Activated CD4-positive, alpha-beta T cell treated with anti-CD3 and anti-CD28 coated beads, Interleukin-2, Interleukin-6, amounts not matched to agents 100 ng/mL and 50 ng/mL, durations not matched to agents 16 hours and 8 hours (primary cell): ENCODE measurements around the gene MRPL27.
A peak's percentile ranks its signal among the peaks of the same experiment; 100 is the strongest.

Experiments
- DNase-seq: peaks from one replicate; pipeline ENCODE4 v3.0.0-alpha.2; 2020

Gene MRPL27

DNA sequence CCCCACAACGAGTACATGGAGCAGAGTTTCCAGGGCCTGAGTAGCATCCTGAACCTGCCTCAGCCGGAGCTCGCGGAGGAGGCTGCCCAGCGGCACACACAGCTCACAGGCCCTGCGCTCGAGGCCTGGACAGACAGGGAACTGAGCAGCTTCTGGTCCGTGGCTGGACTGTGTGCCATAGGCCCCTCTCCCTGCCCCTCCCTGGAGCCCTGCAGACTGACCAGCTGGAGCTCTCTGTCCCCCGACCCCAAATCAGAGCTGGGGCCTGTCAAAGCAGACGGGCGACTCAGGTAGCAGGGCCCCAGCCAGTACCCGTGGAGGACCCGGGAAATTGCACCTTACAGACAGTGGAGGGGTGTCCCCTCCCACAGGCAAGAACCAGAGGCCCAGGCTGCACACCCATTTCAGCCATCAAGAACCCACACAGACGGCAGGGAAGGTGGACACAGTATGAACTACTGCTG is 13.0 kb downstream of the MRPL27 start:
- DNase-seq, result no peak

DNA sequence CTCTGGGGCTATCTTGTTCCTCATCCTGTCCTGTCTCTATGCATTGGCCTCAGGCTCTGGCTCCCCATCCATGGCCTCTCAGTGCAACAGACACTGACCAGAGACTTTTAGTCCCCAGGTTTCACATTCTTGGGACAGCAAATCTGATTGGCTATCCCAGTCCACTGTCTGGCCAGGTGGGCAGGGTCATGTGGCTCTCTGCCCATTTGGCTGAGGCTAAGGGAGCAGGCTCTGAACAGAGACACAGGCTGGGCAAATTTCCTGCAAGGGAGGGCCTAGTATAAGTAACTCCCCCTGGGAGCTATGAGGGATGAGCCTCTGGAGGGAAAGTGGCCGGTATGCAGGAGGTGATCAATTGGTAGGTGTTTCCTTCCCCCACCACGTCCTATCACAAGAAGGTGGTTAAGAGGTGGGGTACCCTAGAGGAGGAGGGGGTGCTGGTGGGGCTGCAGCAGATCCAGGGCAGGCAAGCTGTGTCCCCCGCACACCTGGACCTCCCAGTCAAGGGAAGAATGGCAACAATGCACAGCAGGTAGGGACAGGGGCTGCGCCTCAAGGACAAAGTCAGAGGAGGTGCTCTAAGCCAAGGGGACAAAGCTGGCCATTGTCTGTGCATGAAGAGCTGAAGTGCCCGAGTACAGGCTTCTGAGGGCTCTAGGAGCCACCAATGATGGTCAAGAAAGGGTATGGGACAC is 13.8 kb downstream of the MRPL27 start:
- no peak for DNase-seq

DNA sequence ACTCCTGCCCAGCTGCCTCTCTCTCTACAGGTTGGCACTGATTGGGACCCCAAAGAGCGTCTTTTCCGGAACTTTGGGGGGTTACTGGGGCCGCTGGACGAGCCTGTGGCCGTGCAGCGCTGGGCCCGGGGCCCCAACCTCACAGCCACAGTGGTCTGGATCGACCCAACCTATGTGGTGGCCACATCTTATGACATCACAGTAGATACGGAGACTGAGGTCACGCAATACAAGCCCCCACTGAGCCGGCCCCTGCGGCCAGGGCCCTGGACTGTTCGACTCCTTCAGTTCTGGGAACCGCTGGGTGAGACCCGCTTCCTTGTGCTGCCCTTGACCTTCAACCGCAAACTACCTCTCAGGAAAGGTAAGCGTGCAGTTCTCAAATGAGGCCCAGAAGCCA is 14.8 kb downstream of the MRPL27 start:
- no peak for DNase-seq

DNA sequence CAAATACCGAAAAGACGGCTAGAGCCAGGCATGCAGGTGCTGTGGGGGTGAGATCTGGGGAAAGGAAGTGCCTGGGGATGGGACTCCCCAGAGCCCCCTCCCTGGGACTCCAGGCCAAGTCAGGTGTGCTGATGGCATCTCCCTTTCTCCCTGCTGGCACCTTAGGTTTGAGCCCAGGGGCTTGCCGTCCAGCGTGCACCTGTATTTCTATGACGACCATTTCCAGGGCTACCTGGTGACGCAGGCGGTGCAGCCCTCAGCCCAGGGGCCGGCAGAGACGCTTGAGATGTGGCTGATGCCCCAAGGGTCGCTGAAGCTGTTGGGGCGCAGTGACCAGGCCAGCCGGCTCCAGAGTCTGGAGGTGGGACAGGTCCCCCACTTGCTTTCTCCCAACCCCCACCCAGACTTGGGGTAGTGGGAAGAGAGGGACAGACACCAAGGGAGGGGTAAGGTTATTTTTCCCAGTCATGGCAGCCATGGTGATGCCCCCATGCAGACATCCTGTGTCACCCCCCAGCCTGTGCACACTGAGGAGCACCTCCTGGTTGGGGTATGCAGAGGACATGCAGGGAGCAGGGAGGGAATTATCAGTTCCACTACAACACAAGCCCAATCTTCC is 16.0 kb downstream of the MRPL27 start:
- DNase-seq, result no peak

DNA sequence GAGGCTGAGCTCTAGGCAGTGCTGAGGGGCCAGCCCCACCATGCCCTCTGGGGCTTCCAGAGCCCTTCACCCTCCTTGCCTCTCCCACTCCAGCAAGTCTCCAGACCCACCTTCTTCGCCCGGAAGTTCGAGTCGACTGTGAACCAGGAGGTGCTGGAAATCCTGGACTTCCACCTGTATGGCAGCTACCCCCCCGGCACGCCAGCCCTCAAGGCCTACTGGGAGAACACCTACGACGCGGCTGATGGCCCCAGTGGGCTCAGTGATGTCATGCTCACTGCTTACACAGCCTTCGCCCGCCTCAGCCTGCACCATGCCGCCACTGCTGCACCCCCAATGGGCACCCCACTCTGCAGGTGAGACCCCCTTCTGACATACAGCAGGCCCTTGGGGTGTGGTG is 16.6 kb downstream of the MRPL27 start:
- no peak for DNase-seq

DNA sequence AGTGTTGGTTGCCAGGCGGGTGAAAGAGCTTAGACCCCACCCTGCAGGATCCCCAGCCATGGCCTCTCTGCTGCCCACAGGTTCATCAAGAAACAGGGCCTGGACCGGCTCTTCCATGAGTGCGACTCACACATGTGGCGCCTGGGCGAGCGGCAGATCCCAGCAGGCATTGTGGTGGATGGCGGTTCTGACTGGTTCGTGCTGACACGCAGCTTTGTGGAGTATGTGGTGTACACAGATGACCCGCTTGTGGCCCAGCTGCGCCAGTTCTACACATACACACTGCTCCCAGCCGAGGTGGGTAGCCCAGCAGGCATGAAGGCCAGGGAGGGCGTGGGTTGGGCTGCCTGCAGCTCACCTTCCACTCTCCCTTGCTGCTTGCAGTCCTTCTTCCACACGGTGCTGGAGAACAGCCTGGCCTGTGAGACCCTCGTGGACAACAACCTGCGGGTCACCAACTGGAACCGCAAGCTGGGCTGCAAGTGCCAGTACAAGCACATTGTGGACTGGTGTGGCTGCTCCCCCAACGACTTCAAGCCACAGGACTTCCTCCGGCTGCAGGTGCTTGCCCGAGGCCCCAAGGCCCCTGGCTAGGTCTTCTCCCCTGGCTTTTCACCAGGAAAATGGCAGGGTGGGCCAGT is 17.2 kb downstream of the MRPL27 start:
- DNase-seq, result no peak

DNA sequence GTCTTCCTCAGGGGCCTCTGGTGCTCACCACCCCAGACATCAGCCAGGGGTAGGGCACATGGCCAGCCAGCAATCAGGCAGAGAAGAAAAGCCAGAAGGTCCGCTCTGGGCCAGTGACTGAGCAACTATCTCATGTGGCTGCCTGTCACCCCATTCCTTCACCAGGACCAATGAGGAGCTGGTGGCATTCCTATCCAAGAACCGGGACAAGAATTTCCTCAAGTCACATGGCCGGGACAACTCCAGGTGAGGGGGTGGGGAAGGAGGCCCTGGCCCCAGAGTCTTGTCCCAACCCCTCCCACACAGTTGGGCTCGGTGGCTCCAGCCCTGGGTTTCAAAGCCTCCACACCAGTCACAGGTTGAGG is 17.7 kb downstream of the MRPL27 start:
- DNase-seq, result no peak

DNA sequence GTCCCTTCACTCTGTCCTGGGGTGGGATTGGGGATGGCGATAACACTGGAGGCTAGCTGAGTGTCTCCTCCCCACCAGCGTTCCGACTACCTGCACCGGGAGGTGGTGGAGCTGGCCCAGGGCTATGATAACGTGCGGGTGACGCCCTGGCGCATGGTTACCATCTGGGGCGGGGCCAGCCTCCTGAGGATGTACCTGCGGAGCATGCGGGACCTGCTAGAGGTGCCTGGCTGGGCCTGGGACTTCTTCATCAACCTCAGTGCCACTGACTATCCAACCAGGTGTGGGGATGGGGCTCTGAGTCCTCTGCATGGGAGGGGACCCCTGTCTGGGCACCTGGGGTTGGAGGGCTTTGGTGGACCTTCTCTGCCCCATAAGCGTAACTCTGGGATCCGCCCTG is 18.2 kb downstream of the MRPL27 start:
- no peak for DNase-seq

DNA sequence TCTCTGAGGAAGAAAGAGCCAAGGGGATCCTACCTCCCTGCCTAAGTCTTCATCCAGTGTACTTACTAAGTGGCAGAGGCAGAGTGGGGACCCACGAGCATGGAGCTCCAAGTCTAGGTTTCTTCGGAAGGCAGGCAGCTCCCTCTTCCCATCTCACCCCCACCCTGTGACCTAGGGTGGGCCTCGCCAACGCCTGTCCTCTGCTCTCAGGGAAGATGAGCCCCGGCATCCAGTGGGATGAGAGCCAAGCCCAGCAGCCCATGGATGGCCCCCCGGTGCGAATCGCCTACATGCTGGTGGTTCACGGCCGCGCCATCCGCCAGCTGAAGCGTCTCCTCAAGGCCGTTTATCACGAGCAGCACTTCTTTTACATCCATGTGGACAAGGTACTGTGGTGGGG is 18.8 kb downstream of the MRPL27 start:
- DNase-seq, result no peak

DNA sequence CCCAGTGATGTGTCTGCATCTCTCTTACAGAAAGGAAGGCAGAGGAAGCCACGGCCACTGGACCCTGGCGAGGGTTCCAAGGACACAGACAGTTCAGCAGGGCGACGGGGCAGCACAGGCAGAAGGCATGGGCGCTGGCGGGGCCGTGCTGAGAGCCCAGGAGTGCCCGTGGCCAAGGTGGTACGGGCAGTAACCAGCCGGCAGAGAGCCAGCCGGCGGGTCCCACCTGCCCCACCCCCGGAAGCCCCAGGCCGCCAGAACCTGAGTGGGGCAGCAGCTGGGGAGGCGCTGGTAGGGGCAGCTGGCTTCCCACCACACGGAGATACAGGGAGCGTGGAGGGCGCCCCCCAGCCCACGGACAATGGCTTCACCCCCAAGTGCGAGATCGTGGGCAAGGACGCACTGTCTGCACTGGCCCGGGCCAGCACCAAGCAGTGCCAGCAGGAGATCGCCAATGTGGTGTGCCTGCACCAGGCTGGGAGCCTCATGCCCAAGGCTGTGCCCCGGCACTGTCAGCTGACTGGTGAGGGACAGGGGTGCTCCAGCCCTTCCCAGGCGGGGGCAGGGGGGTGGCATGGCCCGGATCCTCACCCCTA is 19.3 kb downstream of the MRPL27 start:
- DNase-seq, result no peak

DNA sequence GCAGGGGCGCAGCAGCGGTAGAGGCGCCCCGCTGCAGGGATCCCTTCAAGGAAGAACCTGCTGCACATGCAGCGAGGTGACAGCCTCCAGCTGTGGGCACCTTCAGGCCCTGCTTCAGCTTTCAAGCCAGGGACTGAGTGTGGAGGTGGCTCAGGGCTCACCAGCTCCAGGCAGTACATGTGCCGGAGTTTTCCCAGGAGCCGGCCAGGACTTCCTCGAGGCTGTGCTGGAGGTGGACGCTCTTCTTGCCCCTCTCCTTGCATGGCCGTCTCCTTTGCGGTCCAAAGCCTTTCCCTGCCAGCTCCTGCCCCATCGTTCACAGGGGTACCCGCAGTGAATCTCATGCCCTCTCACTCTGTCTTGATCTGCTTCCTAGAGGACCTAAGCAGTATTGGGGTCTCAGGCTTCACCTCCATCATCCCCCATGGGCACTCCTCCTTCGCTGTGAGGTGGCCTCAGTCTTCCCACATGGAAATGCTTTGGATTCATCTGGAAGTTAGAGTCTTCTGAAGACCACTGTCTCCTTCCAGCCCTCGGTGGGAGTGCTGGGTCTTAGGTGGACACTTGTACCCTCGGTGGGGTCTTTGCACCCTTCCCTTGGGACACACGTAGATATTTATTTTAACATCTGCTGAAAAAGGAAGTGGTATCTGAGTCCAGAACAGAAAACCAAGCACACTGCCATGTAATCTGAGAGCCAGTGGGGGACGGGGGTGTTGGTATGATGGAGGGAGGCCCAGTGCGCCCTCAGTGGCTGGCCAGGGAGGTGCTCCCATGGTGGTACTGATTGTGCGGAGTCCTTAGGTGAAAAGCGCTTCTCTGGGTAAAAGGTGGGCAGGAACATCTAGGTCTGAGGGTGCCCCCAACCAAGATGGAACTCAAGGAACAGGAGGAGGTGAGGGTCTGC is 20.0 kb downstream of the MRPL27 start:
- DNase-seq, result no peak

DNA sequence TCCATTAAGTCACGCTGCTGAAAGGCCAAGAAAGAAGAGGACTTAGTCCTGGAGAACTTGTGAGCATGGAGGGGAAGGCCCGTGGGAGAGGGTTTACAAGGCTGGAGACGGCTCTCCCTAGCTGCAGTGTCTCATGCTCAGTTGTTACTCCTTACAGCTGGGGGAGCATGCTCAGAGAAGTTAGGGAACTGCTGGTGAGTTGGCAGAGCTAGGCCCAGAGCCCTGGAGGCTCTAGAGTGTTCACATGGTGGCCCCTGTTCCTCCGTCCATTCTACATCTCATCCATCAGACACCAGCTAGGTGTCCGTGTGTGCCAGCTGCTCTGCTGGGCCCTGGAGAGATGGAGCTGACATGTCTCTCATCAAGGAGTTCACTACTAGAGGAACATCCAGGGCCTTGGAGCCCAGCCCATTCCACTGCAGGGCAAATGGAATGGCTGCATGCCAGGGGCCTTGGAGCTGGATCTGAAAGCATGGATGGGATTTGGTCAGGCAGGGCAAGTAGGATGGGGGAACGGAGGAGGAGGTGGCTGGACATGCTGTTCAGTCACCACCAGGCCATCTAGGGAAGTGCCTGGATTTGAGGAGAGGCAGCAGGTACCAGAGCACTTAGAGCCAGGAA is 20.8 kb downstream of the MRPL27 start:
- no peak for DNase-seq

DNA sequence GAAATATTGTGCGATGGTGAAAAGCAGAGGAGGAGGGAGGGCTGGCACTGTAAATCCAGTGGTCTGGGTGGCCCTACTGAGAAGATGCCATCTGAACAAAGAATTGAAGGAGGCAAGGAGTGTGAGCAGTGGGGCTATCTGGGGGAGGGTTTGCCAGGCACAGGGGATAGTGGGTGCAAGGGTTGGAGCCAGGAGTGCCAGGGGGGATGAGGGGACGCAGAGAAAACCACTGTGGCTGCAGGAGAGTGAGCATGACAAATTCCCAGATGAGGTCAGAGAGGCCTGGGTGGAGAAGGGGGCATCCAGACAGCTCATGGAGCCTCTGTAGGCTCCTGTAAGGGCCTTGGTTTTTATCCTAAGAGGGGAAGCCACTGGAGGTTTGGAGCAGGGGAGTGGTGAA is 22.3 kb downstream of the MRPL27 start:
- DNase-seq, result no peak

DNA sequence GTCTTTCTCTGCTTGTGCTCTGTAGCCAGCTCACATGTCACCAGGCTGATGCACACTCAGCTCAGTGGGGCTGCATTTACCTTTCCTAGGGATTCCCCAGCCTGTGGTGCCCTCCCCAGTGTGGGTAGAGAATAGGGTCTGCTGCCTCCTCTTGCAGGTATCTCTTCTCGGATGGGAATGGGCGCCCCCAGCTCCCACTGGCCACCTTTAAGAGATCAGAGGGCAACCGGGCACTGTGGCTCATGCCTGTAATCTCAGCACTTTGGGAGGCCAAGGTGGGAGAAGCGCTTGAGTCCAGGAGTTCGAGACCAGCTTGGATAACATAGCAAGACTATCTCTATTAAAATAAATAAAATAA is 23.8 kb downstream of the MRPL27 start:
- DNase-seq, result no peak

DNA sequence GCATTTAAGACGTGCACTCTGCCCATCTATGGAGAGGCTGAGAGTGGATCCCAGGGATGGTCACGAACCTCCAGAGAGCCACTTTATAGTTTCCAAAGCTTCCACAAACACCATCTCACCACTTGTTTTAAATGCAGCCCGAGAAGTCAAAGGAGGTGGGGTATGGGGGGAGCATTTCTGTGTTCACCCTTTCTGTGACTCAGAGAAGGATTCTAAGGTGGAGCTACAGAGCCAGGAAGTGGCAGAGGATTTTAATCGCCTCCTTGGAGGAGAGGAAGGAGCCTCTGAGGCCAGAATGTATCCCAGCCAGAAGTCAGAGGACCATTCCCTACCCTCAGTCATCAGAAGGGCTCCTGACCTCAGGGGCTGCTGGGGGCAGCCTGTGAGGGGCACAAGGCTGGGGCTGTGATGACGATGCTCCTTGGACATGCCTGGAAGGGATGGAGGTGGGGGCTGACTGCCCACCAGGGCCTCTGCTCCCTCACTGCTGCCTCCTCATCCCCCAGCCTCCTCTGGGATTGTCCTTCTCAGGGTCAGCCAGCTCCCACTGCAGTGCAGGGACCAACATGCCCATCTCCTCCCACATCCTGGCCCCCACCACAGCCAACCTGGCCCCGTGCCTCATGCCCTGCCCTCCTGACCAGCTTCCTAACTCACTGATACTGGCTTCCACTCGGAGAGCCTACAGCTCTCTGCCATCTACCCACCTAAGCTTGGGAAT is 24.3 kb downstream of the MRPL27 start:
- DNase-seq, result no peak

DNA sequence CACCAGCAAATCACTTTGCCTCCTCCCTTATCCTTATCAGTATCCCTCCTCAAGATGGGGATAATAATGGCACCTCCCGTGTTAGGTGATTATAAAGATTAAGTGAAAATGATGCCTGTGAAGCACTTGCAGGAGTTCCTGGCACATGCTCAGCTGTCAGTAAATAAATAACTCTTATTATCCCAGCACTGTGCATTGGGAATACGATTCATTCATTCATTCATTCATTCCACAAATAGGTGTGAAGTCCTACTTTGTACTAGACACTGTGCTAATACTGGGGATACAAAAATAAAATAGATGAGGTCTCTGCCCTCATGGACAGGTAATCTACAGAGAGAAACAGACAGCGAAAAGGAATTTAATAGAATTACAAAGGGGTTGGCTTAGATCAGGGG is 25.1 kb downstream of the MRPL27 start:
- DNase-seq, result no peak

DNA sequence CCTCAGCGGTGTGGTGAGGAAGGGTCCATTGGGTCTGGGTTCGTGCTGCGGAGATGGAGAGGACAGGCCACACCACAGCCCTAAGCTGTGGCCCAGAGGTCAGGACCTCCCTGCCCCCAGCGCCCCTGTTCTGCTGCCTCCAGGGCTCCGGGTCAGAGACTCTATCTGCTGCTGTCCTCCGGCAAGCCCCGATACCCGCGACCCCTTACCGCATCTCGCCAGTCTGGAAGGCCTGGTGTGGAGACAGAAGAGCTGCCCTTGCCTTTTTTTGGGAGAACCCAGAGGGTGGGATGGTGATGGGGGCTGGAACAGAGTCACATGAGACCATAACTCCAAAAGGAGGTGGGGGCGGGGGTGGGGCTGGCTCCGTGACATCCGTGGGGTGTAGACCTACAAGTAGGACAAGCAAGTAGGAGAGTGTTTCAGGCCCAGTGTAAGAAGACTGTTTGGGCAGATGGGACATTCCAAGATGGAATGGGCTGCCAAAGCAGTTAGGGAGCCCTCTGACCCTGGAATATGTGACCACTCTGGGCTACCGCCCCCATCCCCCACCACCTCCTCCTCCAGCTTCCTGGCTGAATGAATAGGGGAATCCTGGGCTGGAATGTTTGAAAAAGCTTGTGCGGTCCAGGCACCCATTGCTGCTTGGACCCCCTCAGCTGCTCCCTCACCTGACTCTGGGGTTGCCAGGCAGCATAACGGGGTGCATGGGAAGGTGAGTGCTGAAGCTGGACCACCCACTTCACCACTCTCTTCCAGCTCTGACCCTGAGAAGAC is 25.7 kb downstream of the MRPL27 start:
- no peak for DNase-seq

DNA sequence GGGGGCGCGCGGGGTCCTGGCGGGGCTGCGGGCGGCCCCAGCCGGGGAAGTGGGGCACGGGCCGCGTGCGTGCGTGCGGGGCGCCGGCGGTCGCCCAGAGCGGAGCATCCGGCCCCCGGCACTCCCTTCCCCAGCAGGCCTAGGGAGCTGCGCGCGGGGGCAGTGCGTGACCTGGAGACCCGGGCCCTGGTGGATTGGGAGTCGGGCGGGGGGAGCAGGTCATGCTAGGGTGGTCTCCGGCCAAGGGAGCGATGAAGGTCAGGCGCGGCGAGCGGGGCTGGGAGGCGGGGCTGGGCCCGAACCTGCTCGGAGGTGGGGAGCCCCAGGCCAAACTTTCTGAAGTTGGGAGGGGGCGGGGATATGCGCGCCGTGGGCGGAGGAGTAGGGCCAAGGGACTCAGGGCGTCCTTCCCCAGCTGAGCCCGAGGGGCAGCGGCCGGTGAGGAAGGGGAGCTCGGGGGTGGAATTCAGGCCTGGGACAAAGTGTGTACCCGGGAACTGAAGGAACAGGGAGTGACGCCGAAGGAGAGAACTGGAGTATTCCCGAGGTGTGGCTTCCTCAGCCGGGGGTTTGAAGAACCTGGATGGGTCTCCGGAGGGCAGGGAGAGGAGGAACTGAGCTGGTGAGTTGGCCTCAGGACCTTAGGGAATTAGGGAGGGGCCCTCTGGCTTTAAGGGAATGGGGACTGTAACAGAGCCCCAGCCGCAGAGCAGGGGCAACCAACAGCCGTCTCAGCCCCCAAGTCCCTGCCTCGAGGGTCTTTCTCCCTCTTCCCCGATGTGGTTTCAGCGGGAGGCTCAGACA is 26.5 kb downstream of the MRPL27 start:
- DNase-seq, result peak; percentile 57

DNA sequence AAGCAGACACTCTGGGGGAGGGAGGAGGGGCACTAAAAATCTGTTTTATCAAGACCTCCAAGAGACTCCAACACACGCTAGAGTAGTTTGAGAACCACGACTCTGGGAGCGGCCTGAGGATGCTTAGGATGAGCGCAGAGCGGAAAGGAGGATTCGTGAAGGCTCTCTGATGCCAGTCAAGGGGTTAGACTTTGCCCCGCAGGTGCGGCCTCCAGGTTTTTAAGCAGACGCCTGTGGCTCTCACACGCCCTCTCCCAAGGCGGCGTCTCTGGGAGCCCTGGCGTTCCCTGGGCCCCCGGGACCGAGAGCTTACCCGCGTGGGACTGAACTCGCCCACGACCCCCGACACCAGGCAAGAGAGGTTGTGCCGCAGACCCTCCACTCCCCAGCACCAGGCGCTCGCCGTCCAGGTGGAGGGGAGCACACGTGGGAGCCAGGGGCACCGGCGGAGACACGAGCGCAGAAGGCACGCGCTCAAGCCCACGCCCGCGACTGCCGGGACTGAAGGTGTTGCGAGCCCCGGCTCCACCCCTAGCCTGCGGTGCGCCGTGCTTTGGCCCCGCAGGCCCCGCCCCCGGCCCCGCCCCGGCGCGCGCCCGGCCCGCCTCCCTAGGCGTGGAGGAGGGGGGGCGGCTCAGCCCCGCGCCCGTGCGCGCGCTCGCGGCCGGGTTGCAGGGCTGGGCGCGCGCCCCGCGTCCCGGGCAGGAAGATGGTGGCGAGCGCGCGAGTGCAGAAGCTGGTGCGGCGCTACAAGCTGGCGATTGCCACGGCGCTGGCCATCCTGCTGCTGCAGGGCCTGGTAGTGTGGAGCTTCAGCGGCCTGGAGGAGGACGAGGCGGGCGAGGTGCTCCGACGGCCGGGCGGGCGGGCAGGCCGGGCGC is 27.3 kb downstream of the MRPL27 start, which contains the start of gene XYLT2:
TSS of gene XYLT2 (plus strand) at position 695 of the 881 bp plus-strand sequence. CDS start at position 710, 15 bp downstream.
- peak; percentile 94 for DNase-seq
